Osteocyte (in vitro differentiated cells): ENCODE results near the gene CDH4. TPM values are rescaled to one million over a fixed set of nuclear protein-coding genes. Genes with fewer than 3 reads are reported as not detected.
"Not testable (repeated sequence)": the region's sequence is repeated elsewhere in the genome, so short reads cannot be mapped to it uniquely, and the experiment has no call there.

Source experiments
- DNase-seq: peaks from one replicate; pipeline ENCODE4 v3.0.0; 2021; ENCODE audit warnings: mixed read lengths; ENCODE audit not compliant: unreplicated experiment; ENCODE audit errors: extremely low spot score
- H3K27ac Mint-ChIP-seq: one replicate; pipeline ENCODE4 v1.8.0; 2021; ENCODE audit warnings: mild to moderate bottlenecking, mixed read lengths; ENCODE audit not compliant: unreplicated experiment
- H3K27me3 Mint-ChIP-seq: one replicate; pipeline ENCODE4 v1.8.0; 2021; ENCODE audit warnings: mixed read lengths; ENCODE audit not compliant: unreplicated experiment
- H3K36me3 Mint-ChIP-seq: one replicate; pipeline ENCODE4 v1.8.0; 2021; ENCODE audit warnings: mixed read lengths; ENCODE audit not compliant: unreplicated experiment
- H3K4me1 Mint-ChIP-seq: one replicate; pipeline ENCODE4 v1.8.0; 2021; ENCODE audit warnings: mixed read lengths; ENCODE audit not compliant: unreplicated experiment
- H3K4me3 Mint-ChIP-seq: one replicate; pipeline ENCODE4 v1.8.0; 2021; ENCODE audit warnings: mild to moderate bottlenecking, moderate library complexity, mixed read lengths; ENCODE audit not compliant: unreplicated experiment
- H3K9me3 Mint-ChIP-seq: one replicate; pipeline ENCODE4 v1.8.0; 2021; ENCODE audit warnings: mixed read lengths; ENCODE audit not compliant: unreplicated experiment
- total RNA-seq: library from RNA; stranded (reverse); gene quantifications from 2 replicates; pipeline ENCODE4 v1.2.1, GENCODE V29; 2021
- TF ChIP-seq, protein P1 (sequence below): fragments of 200-600 bp; sonication (generic); IDR thresholded peaks from 2 replicates; pipeline ENCODE4 v1.5.0; 2021; ENCODE audit warnings: antibody characterized with exemption, mild to moderate bottlenecking, moderate library complexity

The CDH4 gene
- total RNA-seq, 1 donor from 2014 or later, result 1.3 TPM

DNA sequence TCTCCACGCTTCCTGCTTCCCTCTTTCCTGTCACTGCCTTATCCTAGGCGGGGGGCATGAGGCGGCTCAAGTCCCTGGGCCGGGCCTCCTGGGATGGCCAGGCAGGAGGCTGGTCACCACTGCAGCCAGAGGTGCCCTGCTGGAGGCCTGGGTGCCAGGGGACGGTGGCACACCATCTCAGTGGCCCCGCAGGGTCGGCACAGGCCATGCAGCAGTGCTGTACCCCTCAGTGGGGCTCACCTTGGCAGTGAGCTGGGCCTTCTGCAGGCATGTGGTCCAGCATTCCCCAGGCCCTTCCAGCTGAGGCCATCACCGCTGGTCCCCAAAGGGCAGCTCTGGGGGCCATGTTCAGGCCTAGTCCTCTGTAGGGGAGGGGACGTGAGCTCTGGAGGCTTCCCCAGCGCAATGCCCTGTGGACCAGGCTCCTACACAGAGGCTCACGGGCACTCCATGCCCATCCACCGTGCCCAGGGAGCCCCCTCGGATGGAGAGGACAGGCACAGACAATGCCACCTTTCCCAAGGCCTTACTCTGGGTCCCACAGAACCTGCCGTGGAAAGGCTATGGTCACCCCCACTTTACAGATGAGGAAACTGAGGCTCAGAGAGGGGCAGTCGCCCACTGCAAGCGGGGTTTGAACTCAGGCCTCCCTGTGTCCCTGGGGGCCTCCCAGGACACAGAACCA lies 689.8 kb downstream of the CDH4 start:
- no peaks in the 10 kb centered on the region for H3K9me3 Mint-ChIP-seq
- H3K36me3 Mint-ChIP-seq, result no peaks in the 10 kb centered on the region
- DNase-seq, result no peak
- H3K4me3 Mint-ChIP-seq, result no peak overlapping the region
- TF ChIP-seq, protein P1, sequence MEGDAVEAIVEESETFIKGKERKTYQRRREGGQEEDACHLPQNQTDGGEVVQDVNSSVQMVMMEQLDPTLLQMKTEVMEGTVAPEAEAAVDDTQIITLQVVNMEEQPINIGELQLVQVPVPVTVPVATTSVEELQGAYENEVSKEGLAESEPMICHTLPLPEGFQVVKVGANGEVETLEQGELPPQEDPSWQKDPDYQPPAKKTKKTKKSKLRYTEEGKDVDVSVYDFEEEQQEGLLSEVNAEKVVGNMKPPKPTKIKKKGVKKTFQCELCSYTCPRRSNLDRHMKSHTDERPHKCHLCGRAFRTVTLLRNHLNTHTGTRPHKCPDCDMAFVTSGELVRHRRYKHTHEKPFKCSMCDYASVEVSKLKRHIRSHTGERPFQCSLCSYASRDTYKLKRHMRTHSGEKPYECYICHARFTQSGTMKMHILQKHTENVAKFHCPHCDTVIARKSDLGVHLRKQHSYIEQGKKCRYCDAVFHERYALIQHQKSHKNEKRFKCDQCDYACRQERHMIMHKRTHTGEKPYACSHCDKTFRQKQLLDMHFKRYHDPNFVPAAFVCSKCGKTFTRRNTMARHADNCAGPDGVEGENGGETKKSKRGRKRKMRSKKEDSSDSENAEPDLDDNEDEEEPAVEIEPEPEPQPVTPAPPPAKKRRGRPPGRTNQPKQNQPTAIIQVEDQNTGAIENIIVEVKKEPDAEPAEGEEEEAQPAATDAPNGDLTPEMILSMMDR, result no peak
- H3K27me3 Mint-ChIP-seq, result no peaks in the 10 kb centered on the region
- H3K27ac Mint-ChIP-seq, result no peak overlapping the region
- no peaks in the 10 kb centered on the region for H3K4me1 Mint-ChIP-seq

DNA sequence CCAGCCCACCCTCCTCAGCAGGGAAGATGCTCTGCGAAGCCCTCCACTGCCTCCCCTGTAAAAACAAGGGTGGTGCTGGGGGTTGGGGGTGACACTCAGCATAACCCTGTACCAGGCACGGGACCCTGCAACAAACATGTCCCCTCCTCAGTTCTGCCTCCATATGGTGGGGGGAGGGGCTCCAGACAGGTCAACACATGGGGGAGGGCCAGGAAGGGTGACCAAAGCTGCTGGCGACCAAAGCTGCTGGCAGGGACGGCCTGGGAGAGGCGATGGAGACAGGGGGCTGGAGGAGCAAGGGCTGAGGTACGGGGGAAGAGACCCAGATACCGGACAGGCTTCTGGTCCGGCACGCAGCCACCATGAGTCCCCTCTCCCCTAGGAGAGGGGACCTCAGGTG lies 690.5 kb downstream of the CDH4 start:
- no peak for DNase-seq
- Mint-ChIP-seq H3K27me3 (no peaks in the 10 kb centered on the region), H3K27ac (no peak overlapping the region), H3K9me3 (no peaks in the 10 kb centered on the region), H3K4me3 (no peak overlapping the region), H3K36me3 (no peaks in the 10 kb centered on the region), H3K4me1 (no peaks in the 10 kb centered on the region)
- TF ChIP-seq, protein P1, result no peak

DNA sequence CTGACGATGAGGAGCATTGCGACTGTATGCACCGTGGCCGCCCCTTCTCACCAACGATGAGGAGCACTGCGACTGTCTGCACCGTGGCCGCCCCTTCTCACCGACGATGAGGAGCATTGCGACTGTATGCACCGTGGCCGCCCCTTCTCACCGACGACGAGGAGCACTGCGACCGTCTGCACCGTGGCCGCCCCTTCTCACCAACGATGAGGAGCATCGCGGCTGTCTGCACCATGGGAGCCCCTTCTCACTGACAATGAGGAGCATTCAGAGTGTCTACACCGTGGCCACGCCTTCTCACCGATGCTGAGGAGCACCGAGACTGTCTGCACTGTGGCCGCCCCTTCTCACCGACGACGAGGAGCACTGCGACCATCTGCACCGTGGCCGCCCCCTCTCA lies 692.9 kb downstream of the CDH4 start:
- not testable (repeated sequence) for H3K36me3 Mint-ChIP-seq, H3K4me3 Mint-ChIP-seq, H3K4me1 Mint-ChIP-seq, H3K9me3 Mint-ChIP-seq, H3K27me3 Mint-ChIP-seq, H3K27ac Mint-ChIP-seq
- peak; percentile 19 for DNase-seq

DNA sequence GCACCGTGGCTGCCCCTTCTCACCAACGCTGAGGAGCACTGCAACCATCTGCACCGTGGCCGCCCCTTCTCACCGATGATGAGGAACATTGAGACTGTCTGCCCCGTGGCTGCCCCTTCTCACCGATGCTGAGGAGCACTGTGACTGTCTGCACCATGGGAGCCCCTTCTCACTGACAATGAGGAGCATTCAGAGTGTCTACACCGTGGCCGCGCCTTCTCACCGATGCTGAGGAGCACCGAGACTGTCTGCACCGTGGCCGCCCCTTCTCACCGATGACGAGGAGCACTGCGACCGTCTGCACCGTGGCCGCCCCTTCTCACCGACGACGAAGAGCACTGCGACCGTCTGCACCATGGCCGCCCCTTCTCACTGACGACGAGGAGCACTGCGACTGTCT lies 693.4 kb downstream of the CDH4 start:
- H3K27me3 Mint-ChIP-seq, H3K27ac Mint-ChIP-seq, H3K9me3 Mint-ChIP-seq, H3K36me3 Mint-ChIP-seq, H3K4me1 Mint-ChIP-seq, H3K4me3 Mint-ChIP-seq, DNase-seq: not testable (repeated sequence)

DNA sequence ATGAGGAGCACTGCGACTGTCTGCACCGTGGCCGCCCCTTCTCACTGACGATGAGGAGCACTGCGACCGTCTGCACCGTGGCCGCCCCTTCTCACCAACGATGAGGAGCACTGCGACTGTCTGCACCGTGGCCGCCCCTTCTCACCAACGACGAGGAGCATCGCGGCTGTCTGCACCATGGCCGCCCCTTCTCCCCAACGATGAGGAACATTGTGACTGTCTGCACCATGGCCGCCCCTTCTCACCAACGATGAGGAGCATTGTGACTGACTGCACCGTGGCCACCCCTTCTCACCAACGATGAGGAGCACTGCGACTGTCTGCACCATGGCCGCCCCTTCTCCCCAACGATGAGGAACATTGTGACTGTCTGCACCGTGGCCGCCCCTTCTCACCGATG lies 696.0 kb downstream of the CDH4 start:
- H3K4me3 Mint-ChIP-seq, H3K4me1 Mint-ChIP-seq, H3K27me3 Mint-ChIP-seq, H3K36me3 Mint-ChIP-seq, H3K9me3 Mint-ChIP-seq, H3K27ac Mint-ChIP-seq: not testable (repeated sequence)
- peak; percentile 49 for DNase-seq

DNA sequence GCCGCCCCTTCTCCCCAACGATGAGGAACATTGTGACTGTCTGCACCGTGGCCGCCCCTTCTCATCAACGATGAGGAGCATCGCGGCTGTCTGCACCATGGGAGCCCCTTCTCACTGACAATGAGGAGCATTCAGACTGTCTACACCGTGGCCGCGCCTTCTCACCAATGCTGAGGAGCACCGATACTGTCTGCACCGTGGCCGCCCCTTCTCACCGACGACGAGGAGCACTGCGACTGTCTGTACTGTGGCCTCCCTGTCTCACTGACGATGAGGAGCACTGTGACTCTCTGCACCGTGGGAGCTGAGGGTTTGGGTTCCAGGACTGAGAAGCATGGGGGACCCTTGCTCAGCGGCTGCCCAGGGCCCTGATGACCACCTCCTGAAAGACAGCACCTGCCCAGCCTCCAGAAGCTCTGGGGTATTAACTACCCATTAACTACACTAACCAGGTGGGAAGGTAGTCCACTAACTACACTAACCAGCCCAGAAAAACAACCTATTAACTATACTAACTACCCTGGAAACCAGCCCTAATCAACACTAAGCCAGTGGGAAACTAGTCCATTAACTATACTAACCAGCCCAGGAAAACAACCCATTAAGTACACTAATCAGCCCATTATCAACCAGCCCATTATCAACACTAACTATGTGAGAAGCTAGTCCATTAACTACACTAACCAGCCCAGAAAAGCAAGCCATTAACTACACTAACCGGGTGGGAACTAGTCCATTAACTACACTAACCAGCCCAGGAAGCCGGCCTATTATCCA lies 696.7 kb downstream of the CDH4 start:
- DNase-seq, result peak; percentile 68
- no peak overlapping the region for H3K4me3 Mint-ChIP-seq
- TF ChIP-seq, protein P1, result no peak
- H3K27me3 Mint-ChIP-seq, result no peaks in the 10 kb centered on the region
- H3K9me3 Mint-ChIP-seq, result no peaks in the 10 kb centered on the region
- H3K36me3 Mint-ChIP-seq, result no peaks in the 10 kb centered on the region
- no peaks in the 10 kb centered on the region for H3K4me1 Mint-ChIP-seq
- H3K27ac Mint-ChIP-seq, result no peak overlapping the region
